ENCODE results near the gene PIH1D1. TPM values are rescaled to one million over a fixed set of nuclear protein-coding genes. Genes with fewer than 3 reads are reported as not detected.

The PIH1D1 gene
- total RNA-seq, 2 experiments from 2014 or later: 124 to 126 TPM

DNA sequence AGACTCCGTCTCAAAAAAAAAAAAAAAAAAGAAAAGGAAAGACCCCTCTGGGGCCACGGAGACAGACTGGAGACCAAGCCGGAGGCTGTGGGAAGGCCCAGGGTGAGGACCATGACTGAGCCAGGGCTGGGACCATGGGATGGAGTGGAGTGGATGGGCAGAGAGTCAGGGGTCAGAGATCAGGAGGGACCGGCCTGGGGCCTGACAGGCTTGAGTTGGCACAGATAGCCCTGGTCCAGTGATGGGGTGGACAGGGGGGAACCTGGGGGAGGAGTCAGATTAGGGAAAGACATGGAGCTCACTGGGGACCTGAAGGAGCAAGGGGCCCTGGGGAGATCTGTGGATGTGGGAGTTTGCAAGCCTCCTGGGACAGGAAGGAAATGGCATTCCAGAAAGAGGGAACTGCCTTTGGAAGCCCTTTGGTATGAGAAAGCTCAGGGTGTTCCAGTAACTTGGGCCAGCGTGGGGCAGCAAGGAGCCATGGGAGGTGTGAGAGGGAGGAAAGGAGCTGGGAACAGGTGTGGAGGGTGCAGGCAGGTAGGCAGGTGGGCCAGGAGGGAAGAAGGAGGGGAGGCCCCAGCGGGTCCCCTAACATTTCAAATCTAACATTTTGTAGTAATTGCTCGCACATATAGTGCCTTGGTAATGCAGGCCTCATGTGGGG is 29.5 kb upstream of the PIH1D1 start:
- H3K27me3 Mint-ChIP-seq: no peaks in the 10 kb centered on the region
- H3K27ac Mint-ChIP-seq: peak overlapping the region; percentile 21
- H3K4me3 Mint-ChIP-seq: no peak overlapping the region
- ChIA-PET CTCF (no interaction called here), POLR2A (interaction anchor here (1.2 to 1.6 kb wide), 3 partner anchors 8 to 13 kb away, joined by 3 to 6 read pairs (median 5); no protein-coding TSS in a partner anchor)
- H3K36me3 Mint-ChIP-seq (ENCODE audit: low read depth): peaks cover 37% of the 10 kb centered on the region
- no peak for ATAC-seq
- H3K9me3 Mint-ChIP-seq: no peaks in the 10 kb centered on the region
- intact Hi-C loops (cut with micrococcal nuclease): no loop called here
- H3K4me1 Mint-ChIP-seq (ENCODE audit: low read depth): peaks cover 19% of the 10 kb centered on the region
- no peak for TF ChIP-seq CTCF (IDR thresholded peaks at IDR 0.05)
- DNase-seq: no peak

- POLR2A ChIA-PET: interaction anchor here (1.2 to 5.3 kb wide), 4 partner anchors 9 to 13 kb away, joined by 5 to 76 read pairs (median 11); partner anchors contain the start of gene RPL13A
- H3K4me3 Mint-ChIP-seq: no peak overlapping the region
- H3K27ac Mint-ChIP-seq: no peak overlapping the region
- no peaks in the 10 kb centered on the region for H3K27me3 Mint-ChIP-seq
- TF ChIP-seq CTCF (IDR thresholded peaks at IDR 0.05): no peak
- CTCF ChIA-PET: no interaction called here
- H3K9me3 Mint-ChIP-seq: no peaks in the 10 kb centered on the region
- DNase-seq: no peak
- H3K4me1 Mint-ChIP-seq (ENCODE audit: low read depth): peaks cover 19% of the 10 kb centered on the region
- peaks cover 36% of the 10 kb centered on the region for H3K36me3 Mint-ChIP-seq (ENCODE audit: low read depth)
- no peak for ATAC-seq
- intact Hi-C loops (cut with micrococcal nuclease): no loop called here
Measured at GRCh38 chr19:49479975-49480628, 28.5 kb upstream of the PIH1D1 start.

- POLR2A ChIA-PET: interaction anchor here (0.5 to 5.3 kb wide), 7 partner anchors 11 to 79 kb away, joined by 3 to 76 read pairs (median 5); partner anchors contain the start of genes RPL13A and RPS11
- intact Hi-C loops (cut with micrococcal nuclease): no loop called here
- peaks cover 30% of the 10 kb centered on the region for H3K4me1 Mint-ChIP-seq (ENCODE audit: low read depth)
Measured at GRCh38 chr19:49475995-49476880, 24.6 kb upstream of the PIH1D1 start.

More at GRCh38 chr19:49475995-49476880, 24.6 kb upstream of the PIH1D1 start:
- H3K36me3 Mint-ChIP-seq (ENCODE audit: low read depth): peaks cover 23% of the 10 kb centered on the region
- H3K27ac Mint-ChIP-seq: peak overlapping the region; percentile 92
- CTCF ChIA-PET: interaction anchor here (0.6 to 2.9 kb wide), 19 partner anchors 9 to 209 kb away, joined by 3 to 19 read pairs (median 4); partner anchors contain the start of genes ALDH16A1, PIH1D1 and RPL13A
- H3K4me3 Mint-ChIP-seq: peak overlapping the region; percentile 89
- TF ChIP-seq CTCF (IDR thresholded peaks at IDR 0.05): peak; percentile 88
- ATAC-seq: peak; percentile 75
- no peaks in the 10 kb centered on the region for H3K27me3 Mint-ChIP-seq
- no peaks in the 10 kb centered on the region for H3K9me3 Mint-ChIP-seq
- DNase-seq: peak; percentile 91

All from activated CD8-positive, alpha-beta T cell treated with anti-CD3 and anti-CD28 coated beads for 36 hours (primary cell).